ENCODE results near the gene PTK6. TPM values are rescaled to one million over a fixed set of nuclear protein-coding genes. Genes with fewer than 3 reads are reported as not detected.

PTK6 gene
- total RNA-seq, 2 experiments from 2014 or later = 0.34 to 0.78 TPM

DNA sequence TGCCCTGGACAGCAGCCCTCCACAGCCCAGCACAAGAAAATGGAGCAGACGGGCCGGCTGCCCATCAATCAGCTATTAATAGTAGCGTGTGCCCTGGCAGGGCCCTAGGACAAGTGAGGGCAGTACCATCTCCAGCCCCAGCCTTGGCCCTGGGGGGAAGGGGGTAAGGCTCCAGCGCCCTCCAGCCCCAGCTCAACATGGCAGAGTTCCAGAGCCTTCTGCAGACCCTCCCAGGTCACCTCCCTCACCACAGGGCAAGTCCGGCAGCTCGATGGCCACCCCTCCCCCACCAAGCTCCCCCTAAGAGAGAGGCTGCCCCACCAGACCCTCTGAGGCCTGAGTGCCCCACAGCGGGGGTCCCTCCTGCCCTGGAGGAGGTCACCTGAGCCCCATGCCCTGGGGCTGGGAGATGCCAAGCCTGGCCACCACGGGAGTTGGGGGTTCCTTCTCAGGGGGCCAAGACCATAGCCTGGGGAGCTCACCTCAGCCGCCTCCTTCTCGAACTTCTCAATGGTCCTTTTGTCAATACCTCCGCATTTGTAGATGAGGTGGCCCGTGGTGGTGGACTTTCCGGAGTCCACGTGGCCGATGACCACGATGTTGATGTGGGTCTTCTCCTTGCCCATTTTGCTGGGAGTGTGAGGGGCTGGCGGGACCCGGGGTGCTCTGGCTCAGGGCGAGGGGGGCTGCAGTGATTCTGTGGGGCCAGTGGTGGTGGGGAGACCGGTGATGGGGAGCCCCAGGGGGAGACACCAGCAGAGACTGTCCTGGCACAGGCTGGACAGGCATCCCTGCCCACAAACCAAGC, 39.8 kb downstream of the PTK6 start:
- Mint-ChIP-seq H3K9me3 (no peaks in the 10 kb centered on the region), H3K27ac (no peak overlapping the region), H3K36me3 (no peaks in the 10 kb centered on the region), H3K27me3 (peaks cover 18% of the 10 kb centered on the region), H3K4me1 (ENCODE audit: low read depth) (no peaks in the 10 kb centered on the region), H3K4me3 (no peak overlapping the region)
- POLR2A ChIA-PET = interaction anchor here (0.5 to 1.6 kb wide), 3 partner anchors 14 to 40 kb away, joined by 3 to 4 read pairs (median 3); partner anchors contain the start of genes PPDPF and PTK6
- CTCF ChIA-PET = interaction anchor here (0.8 to 2.8 kb wide), 16 partner anchors 10 to 623 kb away, joined by 3 to 14 read pairs (median 4); partner anchors contain the start of genes PPDPF and PTK6
- intact Hi-C loops (cut with micrococcal nuclease) = no loop called here
- DNase-seq = no peak

DNA sequence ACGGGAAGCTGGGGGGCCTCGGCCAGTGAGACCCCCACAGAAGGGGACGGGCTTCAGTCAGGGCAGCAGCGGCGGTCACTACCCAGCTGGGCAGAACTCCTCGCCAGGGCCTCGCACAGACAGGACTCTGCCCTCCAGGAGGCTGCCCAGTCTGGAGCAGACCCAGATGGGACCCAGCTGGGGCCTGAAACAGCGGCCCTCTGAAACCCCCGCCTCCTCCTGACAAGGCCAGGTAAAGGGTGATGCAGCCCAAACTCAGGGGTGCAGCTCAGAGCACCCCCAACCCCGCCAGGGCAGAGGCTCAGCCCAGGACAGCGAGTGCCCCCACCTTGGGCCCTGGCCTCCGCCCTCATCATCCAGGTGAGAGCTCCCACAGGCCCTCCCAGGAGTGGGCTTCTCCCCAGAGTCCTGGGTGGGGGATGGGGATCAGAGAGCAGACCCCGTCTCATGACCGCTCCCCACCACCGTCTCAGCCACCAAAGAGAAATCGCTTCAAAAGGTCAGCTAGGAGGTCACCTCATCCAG, 40.5 kb downstream of the PTK6 start:
- Mint-ChIP-seq H3K27ac (no peak overlapping the region), H3K27me3 (peaks cover 18% of the 10 kb centered on the region), H3K4me3 (no peak overlapping the region), H3K9me3 (no peaks in the 10 kb centered on the region), H3K4me1 (ENCODE audit: low read depth) (no peaks in the 10 kb centered on the region), H3K36me3 (no peaks in the 10 kb centered on the region)
- intact Hi-C loops (cut with micrococcal nuclease) = no loop called here
- CTCF ChIA-PET = interaction anchor here (0.6 to 2.8 kb wide), 27 partner anchors 9 to 945 kb away, joined by 3 to 14 read pairs (median 4); partner anchors contain the start of genes PPDPF, PTK6 and RTEL1
- POLR2A ChIA-PET = interaction anchor here (0.5 to 1.6 kb wide), 3 partner anchors 13 to 41 kb away, joined by 3 to 4 read pairs (median 3); partner anchors contain the start of genes PPDPF and PTK6
- no peak for DNase-seq

DNA sequence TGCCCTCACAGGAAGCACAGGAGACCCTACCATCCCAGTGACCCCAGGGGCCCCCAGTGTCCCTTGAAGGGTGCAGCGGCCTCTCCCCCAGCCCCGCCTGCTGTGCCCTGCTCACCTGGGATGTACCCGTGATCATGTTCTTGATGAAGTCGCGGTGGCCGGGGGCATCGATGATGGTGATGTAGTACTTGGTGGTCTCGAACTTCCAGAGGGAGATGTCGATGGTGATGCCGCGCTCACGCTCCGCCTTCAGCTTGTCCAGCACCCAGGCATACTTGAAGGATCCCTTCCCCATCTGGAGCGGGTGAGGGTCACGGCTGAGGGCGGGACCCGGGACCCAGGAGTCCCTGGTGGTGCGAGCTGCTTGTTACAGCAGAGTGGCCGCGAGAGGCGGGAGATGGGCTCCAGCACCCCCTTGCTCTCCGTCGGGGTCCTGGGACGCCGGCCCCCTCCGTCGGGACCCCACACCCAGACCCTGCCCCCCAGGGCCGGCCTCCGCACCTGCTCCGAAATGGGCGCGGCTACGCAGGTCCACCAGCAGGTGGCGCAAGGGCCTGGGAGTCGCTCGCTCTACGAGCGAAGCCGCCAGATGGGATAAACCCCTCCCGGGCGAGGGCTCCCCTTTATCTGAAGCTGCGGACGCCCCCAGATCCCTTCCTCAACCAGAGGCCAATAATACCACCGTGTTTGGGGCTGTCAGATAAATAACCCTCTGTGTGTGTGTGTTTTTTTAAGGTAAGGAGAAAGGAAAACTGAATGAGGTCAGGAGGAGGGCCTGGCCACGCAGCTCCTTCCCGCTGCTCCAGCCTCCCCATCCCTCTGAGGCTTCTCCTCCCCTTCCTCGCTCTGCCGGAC, 41.2 kb downstream of the PTK6 start:
- no peaks in the 10 kb centered on the region for H3K9me3 Mint-ChIP-seq
- H3K27me3 Mint-ChIP-seq = peaks cover 18% of the 10 kb centered on the region
- H3K36me3 Mint-ChIP-seq = no peaks in the 10 kb centered on the region
- no peak overlapping the region for H3K27ac Mint-ChIP-seq
- intact Hi-C loops (cut with micrococcal nuclease) = no loop called here
- POLR2A ChIA-PET = interaction anchor here (1.2 to 1.6 kb wide), 2 partner anchors 24 to 41 kb away, joined by 3 to 4 read pairs; partner anchors contain the start of genes PPDPF and PTK6
- CTCF ChIA-PET = interaction anchor here (0.6 to 2.8 kb wide), 25 partner anchors 9 to 944 kb away, joined by 3 to 14 read pairs (median 4); partner anchors contain the start of genes PPDPF, PTK6 and RTEL1
- no peaks in the 10 kb centered on the region for H3K4me1 Mint-ChIP-seq (ENCODE audit: low read depth)
- peak; percentile 79 for DNase-seq
- H3K4me3 Mint-ChIP-seq = no peak overlapping the region

DNA sequence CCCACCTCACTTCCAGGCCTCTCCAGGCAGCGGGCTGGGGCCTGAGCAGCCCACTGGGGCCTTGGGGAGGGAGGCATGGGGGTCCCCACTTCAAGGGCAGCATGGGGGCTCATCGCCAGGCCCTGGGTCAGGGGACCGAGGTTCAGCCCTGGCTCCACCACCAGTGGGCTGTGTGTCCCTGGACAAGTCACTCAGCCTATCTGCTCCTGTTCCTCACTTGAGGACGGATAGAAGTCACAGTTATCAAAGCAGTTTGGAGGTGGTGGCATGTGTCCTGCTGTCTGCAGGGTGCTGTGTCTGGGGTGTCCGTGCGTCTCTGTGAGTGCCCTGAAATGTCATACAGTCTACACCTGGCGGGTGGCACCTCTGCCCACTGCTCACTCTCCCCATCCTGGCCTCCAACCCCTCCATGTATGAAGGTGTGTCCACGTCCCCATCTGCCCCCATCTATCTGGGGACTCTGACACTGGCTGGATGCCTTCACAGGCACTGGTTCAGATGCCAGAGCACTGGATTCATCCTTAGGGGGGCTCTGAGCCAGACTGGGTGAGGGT, 41.9 kb downstream of the PTK6 start:
- intact Hi-C loops (cut with micrococcal nuclease) = no loop called here
- Mint-ChIP-seq H3K4me1 (ENCODE audit: low read depth) (no peaks in the 10 kb centered on the region), H3K36me3 (no peaks in the 10 kb centered on the region), H3K27ac (no peak overlapping the region), H3K27me3 (peaks cover 15% of the 10 kb centered on the region), H3K4me3 (no peak overlapping the region), H3K9me3 (no peaks in the 10 kb centered on the region)
- DNase-seq = no peak
- CTCF ChIA-PET = interaction anchor here (1.1 to 2.8 kb wide), 4 partner anchors 23 to 944 kb away, joined by 3 to 14 read pairs (median 10); partner anchors contain the start of genes PPDPF and PTK6
- POLR2A ChIA-PET = no interaction called here

DNA sequence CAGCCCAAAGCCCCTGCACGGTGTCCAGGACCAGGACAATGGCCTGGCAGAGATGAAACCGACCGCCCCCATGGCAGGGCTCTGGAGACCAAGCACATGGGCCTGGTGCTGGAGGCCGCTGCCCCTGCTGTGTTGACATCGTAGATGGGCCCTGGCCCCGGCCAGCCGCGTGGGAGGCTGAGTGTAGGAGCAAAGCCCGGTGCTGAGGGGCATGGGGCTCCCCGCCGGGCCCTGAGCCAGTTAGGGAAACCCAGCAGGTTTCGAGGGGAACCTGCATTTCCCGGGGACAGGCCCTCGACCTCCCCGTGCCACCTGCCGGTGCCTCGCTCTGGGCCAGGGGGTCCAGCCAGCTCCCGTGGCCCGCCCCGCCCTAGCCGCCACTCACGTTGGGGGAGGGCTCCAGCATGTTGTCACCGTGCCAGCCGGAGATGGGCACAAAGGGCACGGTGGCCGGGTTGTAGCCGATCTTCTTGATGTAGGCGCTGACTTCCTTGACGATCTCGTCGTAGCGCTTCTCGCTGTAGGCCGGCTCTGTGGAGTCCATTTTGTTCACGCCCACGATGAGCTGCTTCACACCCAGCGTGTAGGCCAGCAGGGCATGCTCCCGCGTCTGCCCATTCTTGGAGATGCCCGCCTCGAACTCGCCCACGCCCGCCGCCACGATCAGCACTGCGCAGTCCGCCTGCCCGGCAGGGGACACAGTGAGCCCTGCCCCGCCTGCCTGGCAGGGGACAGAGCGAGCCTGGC, 42.6 kb downstream of the PTK6 start:
- Mint-ChIP-seq H3K4me3 (no peak overlapping the region), H3K27ac (no peak overlapping the region), H3K4me1 (ENCODE audit: low read depth) (no peaks in the 10 kb centered on the region), H3K27me3 (peaks cover 16% of the 10 kb centered on the region), H3K9me3 (no peaks in the 10 kb centered on the region), H3K36me3 (no peaks in the 10 kb centered on the region)
- DNase-seq = no peak
- ChIA-PET POLR2A (no interaction called here), CTCF (interaction anchor here (0.6 to 1.2 kb wide), 3 partner anchors 33 to 270 kb away, joined by 3 to 4 read pairs (median 3); no protein-coding TSS in a partner anchor)
- intact Hi-C loops (cut with micrococcal nuclease) = no loop called here

DNA sequence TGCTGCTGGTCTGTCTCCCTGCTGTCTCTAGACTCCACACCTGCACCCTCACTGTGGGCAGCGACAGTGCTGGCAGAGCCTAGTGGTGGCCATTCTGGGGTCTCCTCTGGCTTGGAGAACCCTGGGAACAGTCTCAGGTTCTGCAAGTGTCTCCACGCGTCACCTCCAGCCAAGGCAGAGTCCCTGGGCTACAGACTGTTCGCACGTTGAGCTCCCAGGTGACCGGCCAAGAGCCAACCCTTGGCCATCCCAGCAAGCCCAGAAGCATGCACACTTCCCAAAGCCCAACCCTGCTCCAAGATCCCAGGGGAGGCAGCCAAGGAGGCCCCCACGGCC, 43.1 kb downstream of the PTK6 start:
- H3K4me3 Mint-ChIP-seq = no peak overlapping the region
- H3K36me3 Mint-ChIP-seq = no peaks in the 10 kb centered on the region
- ChIA-PET CTCF (interaction anchor here (0.6 to 1.2 kb wide), 3 partner anchors 34 to 270 kb away, joined by 3 to 4 read pairs (median 3); no protein-coding TSS in a partner anchor), POLR2A (no interaction called here)
- no peak for DNase-seq
- H3K27ac Mint-ChIP-seq = no peak overlapping the region
- peaks cover 16% of the 10 kb centered on the region for H3K27me3 Mint-ChIP-seq
- H3K4me1 Mint-ChIP-seq (ENCODE audit: low read depth) = no peaks in the 10 kb centered on the region
- H3K9me3 Mint-ChIP-seq = no peaks in the 10 kb centered on the region
- intact Hi-C loops (cut with micrococcal nuclease) = no loop called here

DNA sequence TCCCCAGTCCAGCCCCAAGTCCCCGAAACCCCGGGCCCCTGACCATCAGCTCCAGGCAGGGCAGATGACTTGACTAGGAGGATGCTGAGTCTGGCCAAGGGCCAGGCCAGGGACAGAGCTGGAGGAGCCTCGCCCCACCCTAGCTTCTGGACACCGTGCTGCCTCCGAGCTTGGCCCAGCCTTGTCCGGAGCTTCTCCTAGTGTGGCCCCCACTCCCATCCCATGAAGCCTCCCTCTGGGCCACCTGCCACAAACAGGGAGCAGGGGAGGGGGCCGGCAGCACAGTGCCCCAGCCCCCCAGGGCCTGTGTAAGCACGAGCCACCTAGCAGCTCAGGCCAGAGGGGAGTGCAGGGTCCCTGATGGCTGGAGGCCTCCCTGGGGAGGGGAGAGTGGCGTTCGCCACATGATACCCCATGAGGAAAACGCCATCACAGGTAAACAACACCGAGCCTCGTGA, 43.6 kb downstream of the PTK6 start:
- H3K9me3 Mint-ChIP-seq = no peaks in the 10 kb centered on the region
- no peak overlapping the region for H3K4me3 Mint-ChIP-seq
- DNase-seq = no peak
- ChIA-PET CTCF (interaction anchor here (1.2 kb wide), 2 partner anchors 34 to 52 kb away, joined by 3 to 4 read pairs; no protein-coding TSS in a partner anchor), POLR2A (no interaction called here)
- H3K27ac Mint-ChIP-seq = no peak overlapping the region
- H3K36me3 Mint-ChIP-seq = no peaks in the 10 kb centered on the region
- no peaks in the 10 kb centered on the region for H3K4me1 Mint-ChIP-seq (ENCODE audit: low read depth)
- H3K27me3 Mint-ChIP-seq = peaks cover 18% of the 10 kb centered on the region
- intact Hi-C loops (cut with micrococcal nuclease) = no loop called here

DNA sequence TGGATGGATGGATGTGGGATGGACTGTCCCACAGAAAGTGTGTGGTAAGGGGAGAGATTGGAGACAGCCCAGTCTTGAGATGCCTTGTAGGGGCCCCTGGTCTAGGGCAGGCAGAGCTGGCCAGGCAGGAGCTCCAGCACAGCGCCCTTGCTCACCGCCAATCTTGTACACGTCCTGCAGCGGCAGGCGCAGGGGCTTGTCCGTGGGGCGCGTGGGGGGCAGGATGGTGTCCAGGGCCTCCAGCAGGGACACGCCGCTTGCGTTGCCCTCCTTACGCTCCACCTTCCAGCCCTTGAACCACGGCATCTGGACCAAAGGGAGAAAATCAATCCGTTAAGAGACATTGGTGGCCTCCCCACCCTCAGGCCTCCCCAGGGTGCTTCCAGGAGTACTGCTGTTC, 44.2 kb downstream of the PTK6 start:
- CTCF ChIA-PET = no interaction called here
- Mint-ChIP-seq H3K27me3 (peaks cover 16% of the 10 kb centered on the region), H3K4me1 (ENCODE audit: low read depth) (no peaks in the 10 kb centered on the region), H3K36me3 (no peaks in the 10 kb centered on the region), H3K27ac (no peak overlapping the region), H3K9me3 (no peaks in the 10 kb centered on the region), H3K4me3 (no peak overlapping the region)
- intact Hi-C loops (cut with micrococcal nuclease) = no loop called here
- DNase-seq = no peak
- POLR2A ChIA-PET = no interaction called here

DNA sequence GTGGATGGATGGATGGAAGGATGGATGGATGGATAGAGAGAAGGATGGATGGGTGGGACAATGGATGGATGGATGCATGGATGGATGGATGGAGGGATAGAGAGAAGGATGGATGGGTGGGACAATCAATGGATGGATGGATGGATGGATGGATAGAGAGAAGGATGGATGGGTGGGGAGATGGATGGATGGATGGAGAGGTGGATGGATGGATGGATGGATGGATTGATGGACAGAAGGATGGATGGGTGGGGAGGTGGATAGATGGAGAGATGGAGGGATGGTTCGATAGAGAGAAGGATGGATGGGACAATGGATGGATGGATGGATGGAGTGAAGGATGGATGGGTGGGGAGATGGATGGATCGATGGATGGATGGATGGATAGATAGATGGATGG, 44.7 kb downstream of the PTK6 start:
- H3K9me3 Mint-ChIP-seq = no peaks in the 10 kb centered on the region
- DNase-seq = no peak
- H3K27ac Mint-ChIP-seq = no peak overlapping the region
- H3K27me3 Mint-ChIP-seq = peaks cover 12% of the 10 kb centered on the region
- no peaks in the 10 kb centered on the region for H3K36me3 Mint-ChIP-seq
- H3K4me3 Mint-ChIP-seq = no peak overlapping the region
- CTCF ChIA-PET = no interaction called here
- intact Hi-C loops (cut with micrococcal nuclease) = no loop called here
- no peaks in the 10 kb centered on the region for H3K4me1 Mint-ChIP-seq (ENCODE audit: low read depth)
- POLR2A ChIA-PET = no interaction called here

DNA sequence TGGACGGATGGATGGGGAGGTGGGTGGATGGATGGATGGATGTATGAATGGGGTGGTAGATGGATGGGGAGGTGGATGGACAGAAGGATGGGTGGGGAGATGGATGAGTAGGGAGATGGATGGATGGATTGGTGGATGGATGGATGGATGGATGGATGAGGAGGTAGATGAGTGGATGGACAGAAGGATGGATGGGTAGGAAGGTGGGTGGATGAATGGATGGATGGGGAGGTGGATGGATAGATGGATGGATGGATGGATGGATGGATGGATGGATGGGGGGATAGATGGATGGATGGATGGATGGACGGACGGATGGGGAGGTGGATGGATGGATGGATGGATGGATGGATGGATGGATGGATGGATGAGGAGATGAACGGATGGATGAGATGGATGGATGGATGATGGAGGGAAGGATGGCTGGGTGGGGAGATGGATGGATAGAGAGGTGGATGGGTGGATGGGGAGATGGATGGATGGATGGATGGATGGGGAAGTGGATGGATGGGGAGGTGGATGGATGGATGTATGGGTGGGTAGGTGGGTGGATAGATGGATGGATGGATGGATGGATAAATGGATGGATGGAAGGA, 45.4 kb downstream of the PTK6 start:
- Mint-ChIP-seq H3K27ac (no peak overlapping the region), H3K36me3 (no peaks in the 10 kb centered on the region), H3K27me3 (peaks cover 11% of the 10 kb centered on the region), H3K4me1 (ENCODE audit: low read depth) (no peaks in the 10 kb centered on the region), H3K9me3 (no peaks in the 10 kb centered on the region), H3K4me3 (no peak overlapping the region)
- no peak for DNase-seq
- ChIA-PET CTCF (no interaction called here), POLR2A (no interaction called here)
- intact Hi-C loops (cut with micrococcal nuclease) = no loop called here

DNA sequence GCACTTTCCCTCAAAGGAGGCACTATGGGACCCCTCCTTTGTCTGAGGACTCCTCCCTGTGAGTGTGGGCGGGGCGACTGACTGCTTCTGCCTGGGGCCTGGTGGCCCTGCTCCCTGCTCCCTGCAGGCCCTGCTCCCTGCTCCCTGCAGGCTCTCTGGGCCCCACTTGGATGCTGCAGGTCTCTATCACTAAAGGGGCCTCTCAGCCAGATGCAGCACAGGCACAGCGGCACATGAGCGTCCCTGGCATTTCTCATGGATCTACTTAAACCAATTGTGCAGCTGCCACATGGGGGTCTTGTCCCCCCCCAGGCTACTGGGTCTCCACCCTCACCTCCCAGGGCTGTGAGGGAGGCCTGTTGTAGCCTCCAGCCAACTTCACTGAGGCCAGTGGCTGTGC, 46.1 kb downstream of the PTK6 start:
- CTCF ChIA-PET = no interaction called here
- no peaks in the 10 kb centered on the region for H3K4me1 Mint-ChIP-seq (ENCODE audit: low read depth)
- no peak for DNase-seq
- H3K4me3 Mint-ChIP-seq = no peak overlapping the region
- peaks cover 13% of the 10 kb centered on the region for H3K27me3 Mint-ChIP-seq
- intact Hi-C loops (cut with micrococcal nuclease) = no loop called here
- POLR2A ChIA-PET = no interaction called here
- H3K9me3 Mint-ChIP-seq = no peaks in the 10 kb centered on the region
- no peak overlapping the region for H3K27ac Mint-ChIP-seq
- no peaks in the 10 kb centered on the region for H3K36me3 Mint-ChIP-seq
